Caco-2 (cell line): Measurements from ENCODE around the gene ABHD14A. TPM values are rescaled to one million over a fixed set of nuclear protein-coding genes. Genes with fewer than 3 reads are reported as not detected.

Source experiments
- BruUV-seq: library from RNA; stranded (reverse); fragments of 400-500 nt; replicated peaks from 2 replicates; lab custom pipeline; 2021; lab: Mats Ljungman, UMichigan
- CTCF ChIA-PET: fragments of 300-600 bp; sonication (Branson Sonifier 250); formaldehyde crosslinking; loops from one replicate; lab custom pipeline; 2022; ENCODE audit warnings: antibody characterized with exemption; lab: Charles Lee
- POLR2A ChIA-PET: fragments of 300-600 bp; sonication (Branson Sonifier 250); formaldehyde crosslinking; loops from one replicate; lab custom pipeline; 2022; ENCODE audit warnings: antibody characterized with exemption; lab: Charles Lee
- DNase-seq, 2 experiments: peaks; one replicate each; pipeline versions ENCODE4 v3.0.0 to v3.0.0-alpha.2; 2020 to 2022
- H3K27me3 ChIP-seq: replicated peaks from 2 replicates; pipeline ENCODE4 v1.6.0; 2011; ENCODE audit warnings: low read length; ENCODE audit not compliant: control insufficient read depth, insufficient read depth
- H3K36me3 ChIP-seq: 2 replicates; pipeline ENCODE4 v1.5.1; 2011; ENCODE audit warnings: low read length; ENCODE audit not compliant: control insufficient read depth, insufficient read depth
- H3K4me1 ChIP-seq: fragments of 250-450 bp; sonication (Bioruptor Pico); 2 replicates; pipeline ENCODE4 v1.5.1; 2020; ENCODE audit warnings: mild to moderate bottlenecking
- H3K4me3 ChIP-seq: 2 replicates; pipeline ENCODE4 v1.5.1; 2011; ENCODE audit warnings: low read depth, mild to moderate bottlenecking, control low read depth, low read length
- H3K9me3 ChIP-seq: fragments of 250-450 bp; sonication (Bioruptor Pico); 2 replicates; pipeline ENCODE4 v1.5.1; 2020; ENCODE audit warnings: mild to moderate bottlenecking, moderate library complexity
- H3K27ac Mint-ChIP-seq: one replicate; pipeline ENCODE4 v1.8.0; 2022; ENCODE audit warnings: mixed read lengths; ENCODE audit not compliant: unreplicated experiment
- H3K27me3 Mint-ChIP-seq: one replicate; pipeline ENCODE4 v1.8.0; 2022; ENCODE audit warnings: mixed read lengths; ENCODE audit not compliant: insufficient read depth, unreplicated experiment
- H3K36me3 Mint-ChIP-seq: one replicate; pipeline ENCODE4 v1.8.0; 2022; ENCODE audit warnings: mild to moderate bottlenecking, mixed read lengths; ENCODE audit not compliant: insufficient read depth, unreplicated experiment
- H3K4me1 Mint-ChIP-seq: one replicate; pipeline ENCODE4 v1.8.0; 2022; ENCODE audit warnings: low read depth, mixed read lengths; ENCODE audit not compliant: unreplicated experiment
- H3K4me3 Mint-ChIP-seq: one replicate; pipeline ENCODE4 v1.8.0; 2022; ENCODE audit warnings: mild to moderate bottlenecking, moderate library complexity, mixed read lengths; ENCODE audit not compliant: unreplicated experiment
- H3K9me3 Mint-ChIP-seq: one replicate; pipeline ENCODE4 v1.8.0; 2022; ENCODE audit warnings: mixed read lengths; ENCODE audit not compliant: unreplicated experiment
- CTCF ChIP-seq, 2 experiments: fragments of 200-600 bp in 1 of 2; IDR thresholded peaks; 1 replicate in 1 of 2; 2 replicates in 1 of 2; pipeline versions ENCODE4 v1.5.1 to v1.8.0; 2011 to 2022; ENCODE audit warnings: antibody characterized with exemption in 1 of 2, control low read depth in 1 of 2, inconsistent platforms in 1 of 2, low read depth in 1 of 2, low read length in 1 of 2, mild to moderate bottlenecking in 1 of 2, moderate library complexity in 1 of 2; ENCODE audit not compliant: insufficient read depth in 1 of 2, severe bottlenecking in 1 of 2, unreplicated experiment in 1 of 2
- intact Hi-C: fragments of 100-400 bp; cut with micrococcal nuclease; formaldehyde crosslinking; loops from one replicate; pipeline ENCODE4 v1.10.0; 2022; ENCODE audit not compliant: unreplicated experiment
- total RNA-seq: library from RNA; stranded (reverse); gene quantifications from 2 replicates; pipeline ENCODE4 v1.2.3, GENCODE V29; 2022

Gene ABHD14A
- total RNA-seq, 1 experiment from 2014 or later = 14.0 TPM

- no TSS peak for BruUV-seq
- Histone ChIP-seq H3K4me3 (no peak overlapping the region), H3K4me1 (no peaks in the 10 kb centered on the region), H3K27me3 (no peaks in the 10 kb centered on the region), H3K9me3 (no peaks in the 10 kb centered on the region), H3K36me3 (no peaks in the 10 kb centered on the region)
- no peak for TF ChIP-seq CTCF (IDR thresholded peaks at IDR 0.05; ENCODE audit: insufficient read depth in 1 of 2, low read depth in 1 of 2, low read length in 1 of 2, severe bottlenecking in 1 of 2, unreplicated experiment in 1 of 2)
- peaks cover 4% of the 10 kb centered on the region for H3K4me1 Mint-ChIP-seq
- H3K36me3 Mint-ChIP-seq = peaks cover 6% of the 10 kb centered on the region
- no peak for DNase-seq
- no peak overlapping the region for H3K27ac Mint-ChIP-seq
- POLR2A ChIA-PET = no interaction called here
- no peaks in the 10 kb centered on the region for H3K9me3 Mint-ChIP-seq
- intact Hi-C loops = no loop called here
- H3K4me3 Mint-ChIP-seq = no peak overlapping the region
- H3K27me3 Mint-ChIP-seq = no peaks in the 10 kb centered on the region
- CTCF ChIA-PET = no interaction called here
These were observed 14.5 kb upstream of the ABHD14A start for GRCh38 chr3:51960386-51960785.

- peaks cover 6% of the 10 kb centered on the region for H3K36me3 Mint-ChIP-seq
- no peaks in the 10 kb centered on the region for H3K9me3 Mint-ChIP-seq
- CTCF ChIA-PET = no interaction called here
- no TSS peak for BruUV-seq
- Histone ChIP-seq H3K27me3 (no peaks in the 10 kb centered on the region), H3K36me3 (no peaks in the 10 kb centered on the region), H3K4me1 (no peaks in the 10 kb centered on the region), H3K4me3 (no peak overlapping the region), H3K9me3 (no peaks in the 10 kb centered on the region)
- no peak for DNase-seq
- H3K27me3 Mint-ChIP-seq = no peaks in the 10 kb centered on the region
- H3K4me3 Mint-ChIP-seq = no peak overlapping the region
- no peak overlapping the region for H3K27ac Mint-ChIP-seq
- no peak for TF ChIP-seq CTCF (IDR thresholded peaks at IDR 0.05; ENCODE audit: insufficient read depth in 1 of 2, low read depth in 1 of 2, low read length in 1 of 2, severe bottlenecking in 1 of 2, unreplicated experiment in 1 of 2)
- intact Hi-C loops = no loop called here
- POLR2A ChIA-PET = no interaction called here
- peaks cover 10% of the 10 kb centered on the region for H3K4me1 Mint-ChIP-seq
These were observed 13.9 kb upstream of the ABHD14A start for GRCh38 chr3:51961011-51961410.

- H3K27ac Mint-ChIP-seq = no peak overlapping the region
- Histone ChIP-seq H3K4me3 (no peak overlapping the region), H3K36me3 (no peaks in the 10 kb centered on the region), H3K9me3 (no peaks in the 10 kb centered on the region), H3K4me1 (peaks cover 7% of the 10 kb centered on the region), H3K27me3 (no peaks in the 10 kb centered on the region)
- BruUV-seq = no TSS peak
- no peaks in the 10 kb centered on the region for H3K9me3 Mint-ChIP-seq
- ChIA-PET POLR2A (interaction anchor here (0.6 kb wide), 1 partner anchor 23 kb away, joined by 13 read pairs; no protein-coding TSS in a partner anchor), CTCF (no interaction called here)
- no peak for TF ChIP-seq CTCF (IDR thresholded peaks at IDR 0.05; ENCODE audit: insufficient read depth in 1 of 2, low read depth in 1 of 2, low read length in 1 of 2, severe bottlenecking in 1 of 2, unreplicated experiment in 1 of 2)
- no peak overlapping the region for H3K4me3 Mint-ChIP-seq
- intact Hi-C loops = no loop called here
- no peaks in the 10 kb centered on the region for H3K27me3 Mint-ChIP-seq
- peaks cover 14% of the 10 kb centered on the region for H3K4me1 Mint-ChIP-seq
- H3K36me3 Mint-ChIP-seq = peaks cover 6% of the 10 kb centered on the region
- no peak for DNase-seq
These were observed 13.0 kb upstream of the ABHD14A start for GRCh38 chr3:51961602-51962569.
